GM23248 (cell line): ENCODE results near the gene TICAM1.
"Not testable (repeated sequence)": the region's sequence is repeated elsewhere in the genome, so short reads cannot be mapped to it uniquely, and the experiment has no call there.

Source experiments
- EZH2 ChIP-seq: fragments of 200-600 bp; sonication (generic); IDR thresholded peaks from 2 replicates; pipeline ENCODE4 v1.6.1; 2018; ENCODE audit warnings: antibody characterized with exemption, mild to moderate bottlenecking; ENCODE audit not compliant: insufficient read depth, poor library complexity, severe bottlenecking
- EZH2phosphoT487 ChIP-seq: fragments of 200-600 bp; sonication (generic); IDR thresholded peaks from 2 replicates; pipeline ENCODE4 v1.6.1; 2018; ENCODE audit warnings: antibody characterized with exemption, moderate library complexity, mild to moderate bottlenecking, low read depth; ENCODE audit not compliant: insufficient read depth

DNA sequence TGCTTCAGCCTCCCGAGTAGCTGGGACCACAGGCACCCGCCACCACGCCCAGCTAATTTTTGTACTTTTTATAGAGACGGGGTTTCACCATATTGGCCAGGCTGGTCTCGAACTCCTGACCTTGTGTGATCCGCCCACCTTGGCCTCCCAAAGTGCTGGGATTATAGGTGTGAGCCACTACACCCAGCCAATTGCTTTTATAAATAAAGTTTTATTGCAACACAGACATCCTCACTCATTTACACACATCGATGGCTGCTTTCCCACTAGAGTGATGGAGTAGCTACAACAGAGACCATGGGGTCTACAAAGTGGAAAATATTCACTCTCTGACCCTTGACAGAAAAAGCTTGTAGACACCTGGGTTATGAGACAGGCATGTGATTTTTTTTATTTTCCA, 9.2 kb downstream of the TICAM1 start:
- TF ChIP-seq EZH2phosphoT487, EZH2: not testable (repeated sequence)
